ENCODE data around the gene EIF2AK2.
A peak's percentile ranks its signal among the peaks of the same experiment; 100 is the strongest.

Gene EIF2AK2

DNA sequence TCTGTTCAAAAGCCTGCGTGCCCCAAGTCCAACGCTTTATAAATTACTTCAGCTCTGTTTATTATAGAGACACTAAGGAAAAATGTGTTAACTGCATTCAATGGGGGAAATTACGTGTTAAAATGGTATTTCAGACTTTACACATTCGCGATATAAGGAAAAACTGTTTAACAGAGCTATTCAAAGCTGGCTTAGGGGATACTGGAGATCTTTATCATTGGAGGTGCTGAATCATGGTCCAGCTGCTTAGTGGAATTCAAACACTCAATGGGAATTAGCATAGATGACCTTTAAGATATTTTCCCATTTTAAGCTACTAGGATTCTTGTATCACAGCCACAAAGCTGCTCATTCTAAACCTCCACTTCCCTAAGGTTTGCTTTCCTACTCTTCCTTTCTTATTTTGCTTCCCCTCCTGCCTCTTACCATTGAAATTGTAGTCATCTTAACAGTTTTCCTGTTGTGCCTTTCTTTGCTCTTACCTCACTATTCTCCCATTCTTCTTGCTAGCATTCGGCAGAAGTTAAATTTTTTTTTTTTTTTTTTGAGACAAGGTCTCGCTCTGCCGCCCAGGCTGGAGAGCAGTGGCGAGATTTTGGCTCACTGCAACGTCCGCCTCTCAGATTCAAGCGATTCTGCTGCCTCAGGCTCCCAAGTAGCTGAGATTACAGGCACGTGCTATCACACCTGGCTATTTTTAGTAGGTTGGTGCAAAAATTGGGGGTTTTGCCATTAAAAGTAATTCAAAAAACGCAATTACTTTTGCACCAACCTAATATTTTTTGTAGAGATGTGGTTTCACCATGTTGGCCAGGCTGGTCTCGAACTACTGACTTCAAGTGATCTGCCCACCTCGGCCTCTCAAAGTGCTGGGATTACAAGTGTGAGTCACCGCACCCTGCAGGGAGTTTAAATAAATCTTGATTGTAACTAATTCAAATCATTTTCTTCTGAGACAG, 25.2 kb upstream of the EIF2AK2 start:
- TF ChIP-seq GATA2 (IDR thresholded peaks at IDR 0.05; ENCODE audit: low read depth, low read length), result peak; percentile 68; the same call in 1 of the 2 replicates
- TF ChIP-seq GATA3 (IDR thresholded peaks at IDR 0.05; ENCODE audit: low read depth, low read length), result peak; percentile 69; the same call in 1 of the 2 replicates

DNA sequence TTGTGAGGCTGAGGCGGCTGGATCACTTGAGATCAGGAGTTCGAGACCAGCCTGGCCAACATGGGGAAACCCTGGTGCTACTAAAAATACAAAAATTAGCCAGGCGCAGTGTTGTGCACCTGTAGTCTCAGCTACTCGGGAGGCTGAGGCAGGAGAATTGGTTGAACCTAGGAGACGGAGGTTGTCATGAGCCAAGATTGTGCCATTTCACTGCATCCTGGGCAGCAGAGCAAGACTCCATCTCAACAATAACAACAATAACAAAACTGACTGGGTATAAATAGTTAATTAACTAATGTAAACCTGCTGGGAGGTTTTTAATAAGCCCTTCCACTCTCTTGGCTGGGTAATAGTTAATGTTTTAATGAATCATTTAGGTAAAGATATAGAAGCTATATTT, 23.9 kb upstream of the EIF2AK2 start:
- TF ChIP-seq GATA3 (IDR thresholded peaks at IDR 0.05; ENCODE audit: low read depth, low read length) (no peak), GATA2 (IDR thresholded peaks at IDR 0.05; ENCODE audit: low read depth, low read length) (no peak)

DNA sequence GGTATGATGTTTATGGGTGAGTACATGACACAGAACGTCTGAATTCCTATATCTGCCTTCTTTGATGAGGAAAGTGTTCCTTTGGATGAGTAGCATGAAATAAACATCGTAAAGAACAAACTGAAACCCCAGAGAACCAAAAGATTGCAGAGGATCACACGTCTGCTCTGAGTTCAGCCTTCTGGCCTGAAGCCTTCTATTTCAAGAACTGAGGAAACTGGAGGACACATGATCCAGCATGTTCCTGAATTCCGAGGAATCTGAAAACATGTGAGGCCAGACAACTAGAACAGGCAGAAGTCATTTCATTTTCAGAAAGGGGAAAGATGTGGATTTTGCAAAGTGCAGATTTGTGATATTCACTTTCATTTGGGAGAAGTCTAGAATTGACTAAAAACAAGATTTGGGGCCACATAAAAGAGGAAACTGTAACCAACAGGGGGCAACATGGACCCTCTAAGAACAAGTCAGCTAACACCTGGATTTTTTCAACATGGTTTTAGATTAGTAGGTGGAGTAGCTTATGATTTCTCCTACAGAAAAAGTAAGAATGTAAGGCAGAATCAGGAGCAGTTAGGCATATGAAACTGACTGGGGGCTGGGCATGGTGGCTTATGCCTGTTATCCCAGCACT, 23.3 kb upstream of the EIF2AK2 start:
- TF ChIP-seq GATA3 (IDR thresholded peaks at IDR 0.05; ENCODE audit: low read depth, low read length), result no peak

DNA sequence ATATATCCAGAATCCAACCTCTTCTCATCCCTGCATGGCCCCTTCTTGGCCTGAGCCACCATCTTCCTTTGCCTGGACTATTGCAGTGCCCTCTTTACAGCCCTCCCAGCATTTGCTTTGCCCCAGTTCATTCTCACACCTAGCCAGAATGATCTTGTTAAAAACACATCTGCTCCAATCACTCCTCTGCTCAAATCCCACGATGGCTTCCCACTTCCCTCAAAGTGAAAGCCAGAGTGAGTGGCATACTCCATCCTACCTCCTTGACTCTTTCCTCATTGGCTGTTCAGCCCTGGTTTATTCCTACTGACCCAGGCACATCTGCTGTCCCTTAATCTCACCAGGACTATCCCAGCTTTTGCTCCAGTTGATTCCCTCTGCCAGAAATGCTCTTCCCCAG, 17.0 kb upstream of the EIF2AK2 start:
- TF ChIP-seq GATA2 (IDR thresholded peaks at IDR 0.05; ENCODE audit: low read depth, low read length), result no peak
- no peak for TF ChIP-seq GATA3 (IDR thresholded peaks at IDR 0.05; ENCODE audit: low read depth, low read length)

DNA sequence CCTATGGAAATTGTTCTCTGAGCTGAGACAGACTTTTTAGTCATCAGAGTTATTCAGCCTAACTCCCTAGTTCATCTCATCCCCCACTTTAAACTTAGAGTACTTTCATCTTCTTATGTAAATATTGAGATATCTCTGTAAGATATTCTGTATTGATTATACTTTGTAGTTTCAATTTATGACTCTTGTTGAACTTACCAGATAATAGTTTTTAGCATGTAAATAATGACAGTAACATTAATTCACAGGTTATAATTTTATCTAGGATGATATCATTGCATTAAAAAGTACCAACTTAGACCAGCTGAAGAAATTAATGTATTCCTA, 14.8 kb upstream of the EIF2AK2 start:
- TF ChIP-seq GATA3 (IDR thresholded peaks at IDR 0.05; ENCODE audit: low read depth, low read length), result no peak
- TF ChIP-seq GATA2 (IDR thresholded peaks at IDR 0.05; ENCODE audit: low read depth, low read length), result no peak

DNA sequence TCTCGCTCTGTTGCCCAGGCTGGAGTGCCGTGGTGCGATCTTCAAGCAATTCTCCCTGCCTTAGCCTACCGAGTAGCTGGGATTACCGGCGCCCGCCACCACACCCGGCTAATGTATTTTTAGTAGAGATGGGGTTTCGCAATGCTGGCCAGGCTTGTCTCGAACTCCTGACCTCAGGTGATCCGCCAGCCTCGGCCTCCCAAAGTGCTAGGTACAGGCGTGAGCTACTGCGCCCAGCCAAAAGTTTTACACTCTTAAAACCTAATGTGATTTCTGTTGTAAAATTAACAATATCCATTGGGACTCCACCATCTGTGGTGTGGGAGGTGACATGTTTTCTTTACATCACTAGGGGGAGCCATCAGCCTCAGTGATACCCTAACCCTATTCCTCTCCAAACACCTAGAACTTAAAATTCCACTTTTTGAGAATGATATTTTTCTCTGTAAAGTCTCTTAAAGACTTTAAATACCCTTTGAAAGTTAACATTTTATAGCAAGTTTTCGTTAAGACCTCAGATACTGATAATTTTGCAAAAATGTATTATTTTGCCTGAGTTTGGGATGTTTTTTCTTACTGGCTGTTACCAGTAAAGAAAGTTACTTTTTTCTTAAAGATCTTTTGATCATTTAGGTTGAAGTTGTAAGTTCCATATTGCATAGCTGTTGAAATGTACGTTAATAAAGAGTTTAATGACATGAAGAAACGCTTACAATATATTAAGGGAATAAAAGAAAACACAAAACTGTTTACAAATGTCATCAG, 11.6 kb upstream of the EIF2AK2 start:
- TF ChIP-seq GATA3 (IDR thresholded peaks at IDR 0.05; ENCODE audit: low read depth, low read length), result no peak
- no peak for TF ChIP-seq GATA2 (IDR thresholded peaks at IDR 0.05; ENCODE audit: low read depth, low read length)

DNA sequence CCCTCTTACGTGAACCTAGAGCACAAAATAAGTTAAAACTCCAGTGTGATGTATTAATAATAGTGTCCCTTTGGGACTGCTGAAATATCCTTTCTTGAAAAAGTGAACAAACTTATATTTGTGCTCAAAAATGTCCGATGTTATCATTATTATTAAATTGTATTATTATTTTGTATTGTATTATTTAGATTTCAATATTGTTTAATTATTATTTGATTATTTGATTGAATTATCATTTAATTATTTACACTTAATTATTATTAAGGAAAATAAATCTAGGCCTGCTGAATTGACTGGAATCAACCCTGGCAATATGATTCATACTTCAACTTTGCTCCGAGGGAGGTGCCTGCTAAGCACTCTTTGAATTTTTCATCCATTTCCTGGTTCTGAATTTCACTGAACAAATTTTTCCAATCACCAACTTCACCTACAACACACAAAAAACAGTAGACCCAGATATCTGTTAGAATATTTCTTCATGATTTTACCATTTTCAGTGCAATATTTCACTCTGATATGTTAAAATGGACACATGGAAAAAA, 10.9 kb upstream of the EIF2AK2 start:
- TF ChIP-seq GATA2 (IDR thresholded peaks at IDR 0.05; ENCODE audit: low read depth, low read length), result no peak
- no peak for TF ChIP-seq GATA3 (IDR thresholded peaks at IDR 0.05; ENCODE audit: low read depth, low read length)

DNA sequence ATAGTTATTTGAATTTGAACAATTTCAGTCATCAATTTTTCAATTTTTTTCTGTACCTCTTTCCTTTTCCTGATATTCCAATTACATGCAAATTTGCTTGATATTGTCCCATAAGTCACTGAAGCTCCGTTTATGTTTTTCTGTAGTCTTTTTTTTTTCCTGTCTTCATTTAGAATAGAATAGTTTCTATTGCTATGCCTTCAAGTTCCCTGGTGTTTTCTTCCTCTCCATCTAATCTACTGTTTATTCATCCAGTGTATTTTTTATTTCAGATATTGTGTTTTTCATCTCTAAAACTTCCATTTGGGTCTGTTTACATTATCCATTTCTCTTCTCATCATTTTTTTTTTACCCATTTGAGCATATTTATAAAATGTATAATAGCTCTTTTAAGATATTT, 8.0 kb upstream of the EIF2AK2 start:
- TF ChIP-seq GATA3 (IDR thresholded peaks at IDR 0.05; ENCODE audit: low read depth, low read length) (no peak), GATA2 (IDR thresholded peaks at IDR 0.05; ENCODE audit: low read depth, low read length) (no peak)

DNA sequence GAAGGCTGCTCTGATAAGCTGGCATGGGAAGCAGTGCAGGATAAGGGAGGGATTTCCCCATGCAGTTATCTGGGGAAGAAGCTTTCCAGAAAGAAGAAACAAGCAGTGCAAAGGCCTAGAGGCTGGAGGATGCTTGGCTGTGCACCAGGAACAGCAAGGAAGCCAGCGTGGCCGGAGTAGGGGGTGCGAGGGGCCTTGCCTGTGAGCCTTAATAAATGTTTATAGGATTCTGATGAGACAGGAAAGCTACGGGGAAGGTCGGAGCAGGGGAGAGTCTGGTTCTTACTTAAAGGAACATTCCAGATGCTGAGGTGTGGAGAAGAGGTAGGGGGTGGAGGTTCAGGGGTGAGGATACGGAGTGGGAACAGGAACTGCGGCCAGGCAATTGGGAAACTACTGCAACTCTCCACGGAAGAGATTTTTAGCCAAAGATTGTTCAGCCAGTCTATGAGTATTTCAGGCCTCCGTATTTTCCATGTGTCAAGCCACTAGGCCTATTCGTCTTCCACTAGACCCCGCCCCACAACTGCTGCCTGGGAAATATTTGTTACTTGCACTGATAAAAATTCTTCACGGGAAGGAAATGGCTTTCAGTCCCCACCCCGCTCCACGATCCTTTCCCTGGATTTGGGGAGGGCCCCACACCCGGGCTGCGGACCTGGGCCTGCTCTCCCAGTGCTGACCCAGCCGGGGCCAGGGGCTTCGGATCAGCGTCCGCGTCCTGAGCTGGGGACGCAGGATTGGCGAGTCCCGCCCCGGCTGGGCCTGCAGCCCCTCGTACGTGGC, 516 bp downstream of the EIF2AK2 start:
- no peak for TF ChIP-seq GATA3 (IDR thresholded peaks at IDR 0.05; ENCODE audit: low read depth, low read length)
- no peak for TF ChIP-seq GATA2 (IDR thresholded peaks at IDR 0.05; ENCODE audit: low read depth, low read length)

DNA sequence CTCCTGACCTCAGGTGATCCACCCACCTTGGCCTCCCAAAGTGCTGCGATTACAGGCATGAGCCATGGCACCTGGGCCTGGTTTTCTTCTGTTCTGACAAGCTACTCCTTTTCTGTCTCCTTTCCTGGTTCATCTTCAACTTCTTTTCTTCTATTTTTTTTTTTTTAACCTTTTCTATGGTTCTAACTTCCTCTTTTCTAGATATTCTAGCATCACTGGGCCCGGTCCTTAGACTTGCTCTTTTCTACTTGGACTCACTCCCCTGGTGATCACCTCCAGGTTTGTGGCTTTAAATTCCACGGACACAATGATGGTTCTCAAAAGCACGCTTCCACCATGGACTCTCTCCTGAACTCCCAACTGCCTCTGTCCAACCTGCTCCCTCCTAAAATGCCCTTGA, 2.0 kb downstream of the EIF2AK2 start:
- no peak for TF ChIP-seq GATA3 (IDR thresholded peaks at IDR 0.05; ENCODE audit: low read depth, low read length)
- no peak for TF ChIP-seq GATA2 (IDR thresholded peaks at IDR 0.05; ENCODE audit: low read depth, low read length)

DNA sequence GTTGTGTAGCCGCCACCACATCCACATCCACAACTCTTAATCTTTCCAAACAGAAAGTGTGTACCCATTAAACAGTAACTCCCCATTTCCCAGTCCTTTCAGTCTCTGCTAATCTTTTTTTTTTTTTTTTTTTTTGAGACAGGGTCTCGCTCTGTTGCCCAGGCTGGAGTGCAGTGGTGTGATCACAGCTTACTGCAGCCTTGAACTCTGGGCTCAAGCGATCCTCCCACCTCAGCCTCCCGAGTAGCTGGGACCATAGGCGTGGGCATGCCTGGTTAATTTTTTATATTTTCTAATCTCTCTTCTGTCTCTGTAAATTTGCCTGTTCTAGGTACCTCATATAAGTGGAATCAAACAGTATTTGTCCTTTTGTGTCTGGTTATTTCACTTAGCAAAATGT, 3.6 kb downstream of the EIF2AK2 start:
- TF ChIP-seq GATA2 (IDR thresholded peaks at IDR 0.05; ENCODE audit: low read depth, low read length) (no peak), GATA3 (IDR thresholded peaks at IDR 0.05; ENCODE audit: low read depth, low read length) (no peak)

DNA sequence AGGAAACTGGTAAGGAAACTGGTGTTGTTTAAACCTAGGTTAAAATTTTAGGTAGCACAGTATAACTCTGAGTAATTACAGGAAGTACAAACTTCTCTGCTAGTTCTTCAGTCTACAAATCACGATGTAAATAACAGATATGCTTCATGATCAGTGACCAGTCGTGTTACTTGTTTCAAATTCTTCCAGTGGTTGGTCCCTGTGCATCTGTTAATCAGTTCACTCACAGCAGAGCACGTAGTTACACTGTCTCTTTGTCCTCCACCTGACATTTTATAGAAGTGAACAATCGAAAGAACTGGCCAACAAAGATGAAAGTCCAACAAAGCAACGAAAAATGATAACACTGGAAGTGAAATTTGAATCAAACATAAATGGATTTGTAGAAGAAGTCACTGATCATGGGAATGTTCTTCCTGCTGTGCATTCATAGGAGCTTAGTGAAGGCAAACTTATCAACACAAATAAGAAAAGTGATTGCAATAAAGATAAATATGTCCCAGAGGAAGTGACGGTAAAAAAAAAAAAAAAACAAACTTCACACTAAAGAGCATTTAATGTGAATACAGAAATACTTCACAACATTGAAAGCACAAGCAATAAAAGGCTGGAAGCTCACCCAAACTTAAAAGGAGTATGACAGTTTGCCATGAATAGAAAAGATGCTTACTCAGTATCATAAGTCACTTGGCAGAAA, 7.0 kb downstream of the EIF2AK2 start:
- no peak for TF ChIP-seq GATA3 (IDR thresholded peaks at IDR 0.05; ENCODE audit: low read depth, low read length)
- TF ChIP-seq GATA2 (IDR thresholded peaks at IDR 0.05; ENCODE audit: low read depth, low read length), result no peak

DNA sequence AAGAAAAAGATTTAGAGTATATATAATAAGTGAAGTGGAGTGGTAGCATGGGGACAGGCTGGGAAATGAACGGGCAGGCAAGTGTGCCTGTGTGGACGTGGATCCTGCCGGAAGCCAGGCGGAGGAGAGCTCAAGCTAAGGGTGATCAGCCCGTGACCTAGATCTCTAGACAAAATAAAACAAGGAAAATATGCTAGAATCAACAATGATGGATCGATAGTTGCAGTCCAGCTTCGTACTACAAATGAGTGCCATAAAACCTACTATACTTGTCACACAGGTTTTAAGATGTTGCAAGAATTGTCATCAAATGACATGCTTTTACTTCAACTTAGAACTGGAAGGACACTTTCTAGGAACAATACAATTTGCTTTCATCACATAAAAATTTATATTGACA, 8.5 kb downstream of the EIF2AK2 start:
- TF ChIP-seq GATA3 (IDR thresholded peaks at IDR 0.05; ENCODE audit: low read depth, low read length) (no peak), GATA2 (IDR thresholded peaks at IDR 0.05; ENCODE audit: low read depth, low read length) (no peak)
